Neural cell (in vitro differentiated cells): ENCODE measurements around the gene ITLN2. TPM values are rescaled to one million over a fixed set of nuclear protein-coding genes. Genes with fewer than 3 reads are reported as not detected.
"Not testable (repeated sequence)": the region's sequence is repeated elsewhere in the genome, so short reads cannot be mapped to it uniquely, and the experiment has no call there.

Source experiments
- H2AFZ ChIP-seq: fragments of 200-600, 300-800 bp; sonication (generic), shearing (Covaris generic); 2 replicates; pipeline ENCODE4 v1.6.0; 2014; ENCODE audit warnings: low read depth, mild to moderate bottlenecking, antibody characterized with exemption, low read length, moderate library complexity
- H3F3A ChIP-seq: fragments of 200-600 bp; shearing (Covaris generic); 2 replicates; pipeline ENCODE4 v1.6.1; 2016; ENCODE audit warnings: mild to moderate bottlenecking, moderate library complexity, mixed read lengths, antibody characterized with exemption, low read length; ENCODE audit not compliant: insufficient read depth, poor library complexity, severe bottlenecking
- H3K27ac ChIP-seq: fragments of 200-600, 300-800 bp; sonication (generic), shearing (Covaris generic); 2 replicates; pipeline ENCODE4 v1.5.1; 2014; ENCODE audit warnings: mild to moderate bottlenecking, low read length, moderate library complexity
- H3K27me3 ChIP-seq: fragments of 300-800, 200-600 bp; sonication (generic), shearing (Covaris generic); 2 replicates; pipeline ENCODE4 v1.6.0; 2014; ENCODE audit warnings: mild to moderate bottlenecking, low read depth, low read length, moderate library complexity; ENCODE audit not compliant: insufficient read depth
- H3K36me3 ChIP-seq: fragments of 300-800, 200-600 bp; sonication (generic), shearing (Covaris generic); 2 replicates; pipeline ENCODE4 v1.5.1; 2014; ENCODE audit warnings: mild to moderate bottlenecking, antibody characterized with exemption, low read length, moderate library complexity; ENCODE audit not compliant: insufficient read depth
- H3K4me2 ChIP-seq: fragments of 300-800, 200-600 bp; sonication (generic), shearing (Covaris generic); 2 replicates; pipeline ENCODE4 v1.6.0; 2014; ENCODE audit warnings: mild to moderate bottlenecking, low read length
- H3K4me3 ChIP-seq: fragments of 300-800, 200-600 bp; sonication (generic), shearing (Covaris generic); 2 replicates; pipeline ENCODE4 v1.5.1; 2014; ENCODE audit warnings: mild to moderate bottlenecking, low read length, moderate library complexity
- H3K79me2 ChIP-seq: fragments of 200-600 bp; shearing (Covaris generic); replicated peaks from 2 replicates; pipeline ENCODE4 v1.6.0; 2014; ENCODE audit warnings: mild to moderate bottlenecking, low read length, moderate library complexity; ENCODE audit not compliant: insufficient read depth
- H3K9ac ChIP-seq: fragments of 300-800, 200-600 bp; sonication (generic), shearing (Covaris generic); 2 replicates; pipeline ENCODE4 v1.6.1; 2016; ENCODE audit warnings: mild to moderate bottlenecking, low read length, mixed read lengths
- H3K9me2 ChIP-seq: fragments of 200-600 bp; shearing (Covaris generic); 2 replicates; pipeline ENCODE4 v1.6.1; 2016; ENCODE audit warnings: mild to moderate bottlenecking, low read length, mixed read lengths; ENCODE audit not compliant: insufficient read depth
- H3K9me3 ChIP-seq: fragments of 200-600, 300-800 bp; sonication (generic), shearing (Covaris generic); 2 replicates; pipeline ENCODE4 v1.6.1; 2016; ENCODE audit warnings: mild to moderate bottlenecking, mixed run types, low read length, moderate library complexity, mixed read lengths
- H4K20me1 ChIP-seq: fragments of 200-600 bp; shearing (Covaris generic); 2 replicates; pipeline ENCODE4 v1.6.1; 2016; ENCODE audit warnings: mild to moderate bottlenecking, mixed run types; ENCODE audit not compliant: insufficient read depth
- CTCF ChIP-seq: fragments of 450-650 bp; IDR thresholded peaks from 2 replicates; pipeline ENCODE4 v1.5.1; 2014; ENCODE audit warnings: antibody characterized with exemption, mild to moderate bottlenecking, moderate library complexity; ENCODE audit not compliant: poor library complexity, severe bottlenecking
- EP300 ChIP-seq: fragments of 450-650 bp; conservative IDR thresholded peaks from 2 replicates; pipeline ENCODE4 v1.6.1; 2014; ENCODE audit warnings: antibody characterized with exemption, mild to moderate bottlenecking, moderate library complexity; ENCODE audit not compliant: poor library complexity, severe bottlenecking
- EZH2 ChIP-seq: fragments of 200-600, 300-800 bp; shearing (Covaris generic), sonication (generic); IDR thresholded peaks from 2 replicates; pipeline ENCODE4 v1.6.1; 2014; ENCODE audit warnings: antibody characterized with exemption, low read length, borderline replicate concordance, mild to moderate bottlenecking; ENCODE audit not compliant: insufficient read depth, poor library complexity, severe bottlenecking
- MXI1 ChIP-seq: fragments of 450-650 bp; conservative IDR thresholded peaks from 2 replicates; pipeline ENCODE4 v1.6.1; 2014; ENCODE audit warnings: antibody characterized with exemption, mild to moderate bottlenecking; ENCODE audit not compliant: poor library complexity, severe bottlenecking
- POLR2AphosphoS5 ChIP-seq: IDR thresholded peaks from 2 replicates; pipeline ENCODE4 v1.6.1; 2012
- RAD21 ChIP-seq: fragments of 450-650 bp; conservative IDR thresholded peaks from 2 replicates; pipeline ENCODE4 v1.6.1; 2014; ENCODE audit warnings: antibody characterized with exemption, mild to moderate bottlenecking, moderate library complexity
- REST ChIP-seq: IDR thresholded peaks from 2 replicates; pipeline ENCODE4 v1.6.1; 2012; ENCODE audit warnings: borderline replicate concordance
- SMC3 ChIP-seq: fragments of 450-650 bp; conservative IDR thresholded peaks from 2 replicates; pipeline ENCODE4 v1.6.1; 2014; ENCODE audit warnings: antibody characterized with exemption, mild to moderate bottlenecking, moderate library complexity; ENCODE audit not compliant: poor library complexity
- TAF1 ChIP-seq: IDR thresholded peaks from 2 replicates; pipeline ENCODE4 v1.6.1; 2012; ENCODE audit warnings: low read depth
- polyA plus RNA-seq: library from polyadenylated mRNA; depleted of rRNA; stranded (reverse); fragments of >200 nt; gene quantifications from 2 replicates; pipeline ENCODE4 v1.2.3, GENCODE V29; 2014

ITLN2 gene
- polyA plus RNA-seq, 1 donor from 2014 or later = not detected

GRCh38 chr1:160904783-160905616 lies 49.6 kb downstream of the ITLN2 start:
- TF ChIP-seq EP300 (no peak), POLR2AphosphoS5 (no peak)
- Histone ChIP-seq H3K9ac (no peak overlapping the region), H3K9me2 (no peaks in the 10 kb centered on the region), H3K4me2 (no peak overlapping the region), H3F3A (no peaks in the 10 kb centered on the region), H3K36me3 (no peaks in the 10 kb centered on the region), H3K79me2 (no peaks in the 10 kb centered on the region), H3K27ac (no peak overlapping the region), H3K4me3 (no peak overlapping the region), H3K27me3 (no peaks in the 10 kb centered on the region), H4K20me1 (no peaks in the 10 kb centered on the region), H3K9me3 (no peaks in the 10 kb centered on the region), H2AFZ (no peak overlapping the region)

GRCh38 chr1:160902251-160902650 lies 52.4 kb downstream of the ITLN2 start:
- H3K9me2 ChIP-seq, H3K36me3 ChIP-seq, H3K9ac ChIP-seq, H4K20me1 ChIP-seq, H3K4me2 ChIP-seq, H3F3A ChIP-seq, H3K79me2 ChIP-seq, H2AFZ ChIP-seq, H3K4me3 ChIP-seq, H3K27ac ChIP-seq, H3K27me3 ChIP-seq, H3K9me3 ChIP-seq: not testable (repeated sequence)

- no peaks in the 10 kb centered on the region for H3F3A ChIP-seq
- no peaks in the 10 kb centered on the region for H3K27me3 ChIP-seq
- H3K9me2 ChIP-seq = no peaks in the 10 kb centered on the region
- no peaks in the 10 kb centered on the region for H3K79me2 ChIP-seq
- H3K27ac ChIP-seq = no peak overlapping the region
- no peaks in the 10 kb centered on the region for H3K9me3 ChIP-seq
- TF ChIP-seq REST (no peak), CTCF (no peak), SMC3 (no peak), EZH2 (no peak), POLR2AphosphoS5 (no peak), RAD21 (no peak), EP300 (no peak), MXI1 (no peak), TAF1 (no peak)
- no peak overlapping the region for H3K4me2 ChIP-seq
- H3K9ac ChIP-seq = no peak overlapping the region
- no peaks in the 10 kb centered on the region for H3K36me3 ChIP-seq
- no peaks in the 10 kb centered on the region for H4K20me1 ChIP-seq
- no peak overlapping the region for H2AFZ ChIP-seq
- no peak overlapping the region for H3K4me3 ChIP-seq
Observed at GRCh38 chr1:160901768-160902167, 52.8 kb downstream of the ITLN2 start.

- not testable (repeated sequence) for H3K9ac ChIP-seq, H3K79me2 ChIP-seq, H3K9me3 ChIP-seq, H3K9me2 ChIP-seq, H3F3A ChIP-seq, H2AFZ ChIP-seq, H3K27me3 ChIP-seq, H3K4me2 ChIP-seq, H4K20me1 ChIP-seq, H3K27ac ChIP-seq, H3K4me3 ChIP-seq, H3K36me3 ChIP-seq
Observed at GRCh38 chr1:160900683-160901082, 53.9 kb downstream of the ITLN2 start.
